A549 (cell line): ENCODE measurements around the gene RBX1. TPM values are rescaled to one million over a fixed set of nuclear protein-coding genes. Genes with fewer than 3 reads are reported as not detected.

Source experiments
- polyA plus RNA-seq, 4 experiments: library from polyadenylated mRNA; depleted of rRNA in 3 of 4; stranded (reverse); fragments of >200 nt; fragmentation: RNase III in 1 of 4; extraction: RNeasy Plus Mini Kit Qiagen cat#74134 plus additional on column Dnase treatment in 1 of 4; gene quantifications; 2 replicates in 3 of 4; 3 replicates in 1 of 4; pipeline ENCODE4 v1.2.3, GENCODE V29; 2011 to 2017
- small RNA-seq, 6 experiments: library from RNA; depleted of rRNA; stranded (forward); fragments of <200 nt; gene quantifications; one replicate each; pipeline ENCODE3, GENCODE V24; 2012

The RBX1 gene
- polyA plus RNA-seq, 2 of the 4 experiments (the other 2 are of a cell fraction): 61.7 to 82.3 TPM

Small RNA genes lying within 50 kb of the gene (small RNA-seq; reads per million reads assigned to genes)
- gene RF00017: 0 reads per million in 6 experiments
- gene RNU6-379P: 0 reads per million in 6 experiments

Other genes with a start within 250 kb of the RBX1 start
- gene SLC25A17, start 132.0 kb upstream of the RBX1 start, polyA plus RNA-seq (2011; rRNA removed): 33.7 and 35.1 TPM in 2 replicates
- gene SLC25A17, start 132.0 kb upstream of the RBX1 start, polyA plus RNA-seq (2017; fragmentation: RNase III; extraction: RNeasy Plus Mini Kit Qiagen cat#74134 plus additional on column Dnase treatment): 17.2 to 20.3 TPM (median 19.9 TPM) in 3 replicates
- 114 and 181 TPM in 2 replicates for gene ST13, start 94.7 kb upstream of the RBX1 start, polyA plus RNA-seq (2011; rRNA removed)
- 212 to 227 TPM (median 220 TPM) in 3 replicates for gene ST13, start 94.7 kb upstream of the RBX1 start, polyA plus RNA-seq (2017; fragmentation: RNase III; extraction: RNeasy Plus Mini Kit Qiagen cat#74134 plus additional on column Dnase treatment)
- 23.3 and 23.6 TPM in 2 replicates for gene XPNPEP3, start 94.2 kb upstream of the RBX1 start, polyA plus RNA-seq (2011; rRNA removed)
- gene XPNPEP3, start 94.2 kb upstream of the RBX1 start, polyA plus RNA-seq (2017; fragmentation: RNase III; extraction: RNeasy Plus Mini Kit Qiagen cat#74134 plus additional on column Dnase treatment): 10.4 to 12.7 TPM (median 12.7 TPM) in 3 replicates
- not detected in 2 replicates for gene DNAJB7, start 89.3 kb upstream of the RBX1 start, polyA plus RNA-seq (2011; rRNA removed)
- gene DNAJB7, start 89.3 kb upstream of the RBX1 start, polyA plus RNA-seq (2017; fragmentation: RNase III; extraction: RNeasy Plus Mini Kit Qiagen cat#74134 plus additional on column Dnase treatment): not detected in 3 replicates
- 18.2 and 45.4 TPM in 2 replicates for gene EP300, start 141.2 kb downstream of the RBX1 start, polyA plus RNA-seq (2011; rRNA removed)
- gene EP300, start 141.2 kb downstream of the RBX1 start, polyA plus RNA-seq (2017; fragmentation: RNase III; extraction: RNeasy Plus Mini Kit Qiagen cat#74134 plus additional on column Dnase treatment): 15.5 to 19.5 TPM (median 16.6 TPM) in 3 replicates